Measurements from ENCODE around the gene HNRNPA1L2.

Gene HNRNPA1L2

GRCh38 chr13:52638666-52639328 is 3.4 kb upstream of the HNRNPA1L2 start:
- no peak for TF ChIP-seq CTCF (IDR thresholded peaks at IDR 0.05; ENCODE audit: low read depth, low read length, missing control alignments)
- in situ Hi-C loops (cut with HindIII; ENCODE audit: low sequenced_read_pairs): no loop called here
- H3K4me3 ChIP-seq (ENCODE audit: low read depth, low read length): no peak overlapping the region
- no peak for DNase-seq (ENCODE audit: low read depth)

- DNase-seq (ENCODE audit: low read depth): no peak
- H3K4me3 ChIP-seq (ENCODE audit: low read depth, low read length): no peak overlapping the region
- no peak for TF ChIP-seq CTCF (IDR thresholded peaks at IDR 0.05; ENCODE audit: low read depth, low read length, missing control alignments)
- in situ Hi-C loops (cut with HindIII; ENCODE audit: low sequenced_read_pairs): no loop called here
Measured at GRCh38 chr13:52644108-52644507, 1.9 kb downstream of the HNRNPA1L2 start.

GRCh38 chr13:52646967-52647366 is 4.7 kb downstream of the HNRNPA1L2 start:
- H3K4me3 ChIP-seq (ENCODE audit: low read depth, low read length): no peak overlapping the region
- no peak for DNase-seq (ENCODE audit: low read depth)
- in situ Hi-C loops (cut with HindIII; ENCODE audit: low sequenced_read_pairs): no loop called here
- no peak for TF ChIP-seq CTCF (IDR thresholded peaks at IDR 0.05; ENCODE audit: low read depth, low read length, missing control alignments)

- DNase-seq (ENCODE audit: low read depth): no peak
- in situ Hi-C loops (cut with HindIII; ENCODE audit: low sequenced_read_pairs): no loop called here
- no peak for TF ChIP-seq CTCF (IDR thresholded peaks at IDR 0.05; ENCODE audit: low read depth, low read length, missing control alignments)
- peak overlapping the region; percentile 98 for H3K4me3 ChIP-seq (ENCODE audit: low read depth, low read length)
Measured at GRCh38 chr13:52650731-52651130, 8.5 kb downstream of the HNRNPA1L2 start.

GRCh38 chr13:52651897-52652195 is 9.6 kb downstream of the HNRNPA1L2 start:
- H3K4me3 ChIP-seq (ENCODE audit: low read depth, low read length): peak overlapping the region; percentile 98
- DNase-seq (ENCODE audit: low read depth): no peak
- no peak for TF ChIP-seq CTCF (IDR thresholded peaks at IDR 0.05; ENCODE audit: low read depth, low read length, missing control alignments)
- in situ Hi-C loops (cut with HindIII; ENCODE audit: low sequenced_read_pairs): no loop called here

- DNase-seq (ENCODE audit: low read depth): peak; percentile 96
- in situ Hi-C loops (cut with HindIII; ENCODE audit: low sequenced_read_pairs): no loop called here
- H3K4me3 ChIP-seq (ENCODE audit: low read depth, low read length): peak within 1 kb of the TSS; percentile 98
- peak; percentile 75 for TF ChIP-seq CTCF (IDR thresholded peaks at IDR 0.05; ENCODE audit: low read depth, low read length, missing control alignments)
Measured at GRCh38 chr13:52652196-52652979, 10.2 kb downstream of the HNRNPA1L2 start, which contains the start of gene SUGT1. Gene SUGT1, plus strand, starts transcription at chr13:52652836. Its CDS starts 85 bp downstream, at chr13:52652921.

Data from astrocyte of the cerebellum (primary cell).